GM12878 (cell line): Measurements from ENCODE around the gene PLAAT5. TPM values are rescaled to one million over a fixed set of nuclear protein-coding genes. Genes with fewer than 3 reads are reported as not detected.
"Not testable (repeated sequence)": the region's sequence is repeated elsewhere in the genome, so short reads cannot be mapped to it uniquely, and the experiment has no call there.

Experiments
- ATAC-seq: fragments of 200-7000 bp; cut with Tn5 transposase; 3 replicates; pipeline ENCODE4 v1.9.1; 2020; ENCODE audit warnings: mild to moderate bottlenecking, moderate library complexity
- BruUV-seq: library from RNA; stranded (reverse); fragments of 400-500 nt; replicated peaks from 2 replicates; lab custom pipeline; 2021; lab: Mats Ljungman, UMichigan
- CTCF ChIA-PET: fragments of 300-600 bp; sonication (Branson Sonifier 250); formaldehyde crosslinking; extraction: SDS; loops from one replicate; lab custom pipeline; 2021; ENCODE audit warnings: inconsistent platforms; lab: Yijun Ruan, JAX
- POLR2A ChIA-PET: fragments of 350-600 bp; formaldehyde crosslinking; extraction: SDS; loops from one replicate; lab custom pipeline; 2021; ENCODE audit warnings: inconsistent platforms; lab: Charles Lee
- RAD21 ChIA-PET: fragments of 300-600 bp; sonication (Branson Sonifier 250); formaldehyde crosslinking; loops from one replicate; lab custom pipeline; 2023; ENCODE audit warnings: antibody characterized with exemption; ENCODE audit not compliant: unreplicated experiment; lab: Charles Lee
- SMC1A ChIA-PET: fragments of 300-600 bp; sonication (Branson Sonifier 250); formaldehyde crosslinking; loops from one replicate; lab custom pipeline; 2023; ENCODE audit not compliant: unreplicated experiment, uncharacterized antibody; lab: Charles Lee
- DNase-seq: peaks from one replicate; pipeline ENCODE4 v3.0.0-alpha.2; 2011; ENCODE audit warnings: low read depth, low spot score
- FAIRE-seq: peaks from 3 replicates; lab custom pipeline; 2011; peaks lifted over from hg19 to GRCh38; lab: Jason Lieb, UNC
- H2AFZ ChIP-seq: 2 replicates; pipeline ENCODE4 v1.6.0; 2011; ENCODE audit warnings: low read depth, low read length, control low read depth; ENCODE audit not compliant: control insufficient read depth
- H3K27ac ChIP-seq: 2 replicates; pipeline ENCODE4 v1.5.1; 2011; ENCODE audit warnings: control low read depth; ENCODE audit not compliant: control insufficient read depth, insufficient read depth
- H3K27me3 ChIP-seq, 2 experiments: replicated peaks in 1 of 2; 2 replicates each; pipeline versions ENCODE4 v1.6.0 to v1.6.1; 2011; ENCODE audit warnings: low read length in 1 of 2; ENCODE audit not compliant: control insufficient read depth in 2 of 2, insufficient read depth in 2 of 2
- H3K36me3 ChIP-seq, 2 experiments: 2 replicates each; pipeline ENCODE4 v1.5.1; 2011; ENCODE audit warnings: low read length in 1 of 2; ENCODE audit not compliant: control insufficient read depth in 2 of 2, insufficient read depth in 2 of 2
- H3K4me1 ChIP-seq: 2 replicates; pipeline ENCODE4 v1.6.1; 2011; ENCODE audit warnings: mild to moderate bottlenecking, low read length, moderate library complexity, mixed read lengths; ENCODE audit not compliant: control insufficient read depth, insufficient read depth
- H3K4me2 ChIP-seq: 2 replicates; pipeline ENCODE4 v1.6.0; 2011; ENCODE audit warnings: control low read depth; ENCODE audit not compliant: control insufficient read depth, insufficient read depth
- H3K4me3 ChIP-seq: fragments of 200-600 bp; sonication (generic); 2 replicates; pipeline ENCODE4 v1.5.1; 2016
- H3K79me2 ChIP-seq: 2 replicates; pipeline ENCODE4 v1.6.0; 2011; ENCODE audit warnings: low read length; ENCODE audit not compliant: control insufficient read depth, insufficient read depth
- H3K9ac ChIP-seq: 2 replicates; pipeline ENCODE4 v1.8.0; 2011; ENCODE audit warnings: low read length, control low read depth, mixed read lengths; ENCODE audit not compliant: control insufficient read depth, insufficient read depth
- H3K9me3 ChIP-seq: replicated peaks from 3 replicates; pipeline ENCODE4 v1.5.1; 2011; ENCODE audit warnings: mild to moderate bottlenecking, low read length; ENCODE audit not compliant: control insufficient read depth, insufficient read depth
- H4K20me1 ChIP-seq: 2 replicates; pipeline ENCODE4 v1.6.0; 2011; ENCODE audit not compliant: control insufficient read depth, insufficient read depth
- WGBS: methylation state at CpG from one replicate; pipeline ENCODE4 v1.1.6; 2016; ENCODE audit warnings: low lambda C conversion rate; ENCODE audit not compliant: insufficient replicate concordance, insufficient coverage; ENCODE audit errors: missing lambda C conversion rate; 5-methylcytosine and 5-hydroxymethylcytosine counted together
- in situ Hi-C: fragments of 300-500 bp; cut with MboI; formaldehyde crosslinking; loops from 9 replicates; pipeline ENCODE4 v1.14.3; 2018; ENCODE audit warnings: mixed read lengths
- intact Hi-C: fragments of 100-400 bp; cut with micrococcal nuclease; formaldehyde crosslinking; loops from one replicate; pipeline ENCODE4 v1.14.2; 2022; ENCODE audit not compliant: unreplicated experiment
- polyA plus RNA-seq, 11 experiments: library from polyadenylated mRNA; depleted of rRNA in 4 of 11; unstranded in 6 of 11; stranded (reverse) in 5 of 11; fragments of >200 nt; fragmentation: Nextera tagmentation in 4 of 11; fragmentation: Illumina TruSeq in 1 of 11; extraction: Ambion mirVana in 4 of 11; extraction: Trizol in 1 of 11; gene quantifications; 1 replicate in 1 of 11; 2 replicates in 10 of 11; pipeline versions ENCODE4 v1.2.1 to v1.2.3, GENCODE V29; 2011 to 2016; ENCODE audit warnings: inconsistent platforms in 2 of 11, missing spikeins in 2 of 11, low read depth in 1 of 11
- total RNA-seq, 4 experiments: library from RNA; depleted of rRNA in 3 of 4; stranded (reverse); fragments of >200 nt in 3 of 4; fragmentation: Illumina TruSeq in 1 of 4; extraction: Trizol in 1 of 4; gene quantifications; 2 replicates each; pipeline versions ENCODE4 v1.2.1 to v1.2.3, GENCODE V29; 2013 to 2021

Gene PLAAT5
- total and polyA plus RNA-seq, 10 of the 15 experiments (the other 5 are each of a cell fraction or from before 2014, with no cell fraction given): not detected

DNA sequence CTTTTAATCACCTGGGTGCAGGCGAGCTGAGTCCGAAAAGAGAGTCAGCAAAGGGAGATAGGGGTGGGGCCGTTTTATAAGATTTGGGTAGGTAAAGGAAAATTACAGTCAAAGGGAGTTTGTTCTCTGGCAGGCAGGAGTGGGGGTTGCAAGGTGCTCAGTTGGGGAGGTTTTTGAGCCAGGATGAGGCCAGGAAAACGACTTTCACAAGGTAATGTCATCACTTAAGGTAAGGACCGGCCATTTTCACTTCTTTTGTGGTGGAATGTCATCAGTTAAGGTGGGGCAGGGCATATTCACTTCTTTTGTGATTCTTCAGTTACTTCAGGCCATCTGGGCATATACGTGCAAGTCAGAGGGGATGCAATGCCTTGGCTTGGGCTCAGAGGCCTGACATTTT is 38.4 kb upstream of the PLAAT5 start:
- H3K27me3 ChIP-seq, H3K4me2 ChIP-seq, ATAC-seq, FAIRE-seq, H3K4me1 ChIP-seq, H3K79me2 ChIP-seq, H3K9ac ChIP-seq, BruUV-seq, H4K20me1 ChIP-seq, intact Hi-C loops, H2AFZ ChIP-seq, in situ Hi-C loops, H3K9me3 ChIP-seq, H3K36me3 ChIP-seq, DNase-seq, H3K27ac ChIP-seq, H3K4me3 ChIP-seq: not testable (repeated sequence)
- CTCF ChIA-PET: interaction anchor here (0.6 to 1.7 kb wide), 3 partner anchors 49 to 229 kb away, joined by 3 to 6 read pairs (median 3); no protein-coding TSS in a partner anchor
- RAD21 ChIA-PET: interaction anchor here (0.6 to 1.2 kb wide), 2 partner anchors 49 to 635 kb away, joined by 3 to 4 read pairs; no protein-coding TSS in a partner anchor
- WGBS: 45% methylated on average over 6 of the region's 6 CpGs
- SMC1A ChIA-PET: interaction anchor here (0.5 to 1.4 kb wide), 4 partner anchors 10 to 91 kb away, joined by 3 to 4 read pairs (median 4); no protein-coding TSS in a partner anchor
- POLR2A ChIA-PET: interaction anchor here (0.7 kb wide), 1 partner anchor 27 kb away, joined by 3 read pairs; no protein-coding TSS in a partner anchor

DNA sequence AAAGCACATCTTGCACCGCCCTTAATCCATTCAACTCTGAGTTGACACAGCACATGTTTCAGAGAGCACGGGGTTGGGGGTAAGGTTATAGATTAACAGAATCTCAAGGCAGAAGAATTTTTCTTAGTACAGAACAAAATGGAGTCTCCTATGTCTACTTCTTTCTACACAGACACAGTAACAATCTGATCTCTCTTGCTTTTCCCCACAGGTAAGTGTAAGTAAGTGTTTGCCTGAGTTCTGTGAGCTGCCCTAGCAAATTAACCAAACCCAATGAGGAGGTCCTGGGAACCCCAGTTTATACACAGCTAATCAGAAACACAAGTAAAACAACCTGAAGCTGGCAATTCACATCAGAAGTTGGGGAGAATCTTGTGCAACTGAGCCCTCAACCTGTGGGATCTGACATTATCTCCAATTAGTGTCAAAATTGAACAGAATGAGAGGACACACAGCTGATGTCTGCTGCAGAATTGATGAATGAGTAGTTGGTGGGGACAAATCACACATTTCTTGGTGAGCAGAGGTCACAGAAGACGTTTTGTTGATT is 37.8 kb upstream of the PLAAT5 start:
- intact Hi-C loops, H3K36me3 ChIP-seq, H2AFZ ChIP-seq, H3K4me2 ChIP-seq, BruUV-seq, ATAC-seq, in situ Hi-C loops, H3K9ac ChIP-seq, H3K9me3 ChIP-seq, H3K27me3 ChIP-seq, RAD21 ChIA-PET, FAIRE-seq, DNase-seq, H3K4me1 ChIP-seq, H4K20me1 ChIP-seq, H3K79me2 ChIP-seq, H3K27ac ChIP-seq, H3K4me3 ChIP-seq: not testable (repeated sequence)
- ChIA-PET CTCF (interaction anchor here (0.6 to 1.7 kb wide), 2 partner anchors 48 to 229 kb away, joined by 3 to 6 read pairs; no protein-coding TSS in a partner anchor), POLR2A (interaction anchor here (0.6 kb wide), 1 partner anchor 10 kb away, joined by 3 read pairs; no protein-coding TSS in a partner anchor), SMC1A (interaction anchor here (1.0 to 1.4 kb wide), 2 partner anchors 9 to 51 kb away, joined by 3 to 4 read pairs; no protein-coding TSS in a partner anchor)
- WGBS: 14% methylated on average over 1 of the region's 3 CpGs

DNA sequence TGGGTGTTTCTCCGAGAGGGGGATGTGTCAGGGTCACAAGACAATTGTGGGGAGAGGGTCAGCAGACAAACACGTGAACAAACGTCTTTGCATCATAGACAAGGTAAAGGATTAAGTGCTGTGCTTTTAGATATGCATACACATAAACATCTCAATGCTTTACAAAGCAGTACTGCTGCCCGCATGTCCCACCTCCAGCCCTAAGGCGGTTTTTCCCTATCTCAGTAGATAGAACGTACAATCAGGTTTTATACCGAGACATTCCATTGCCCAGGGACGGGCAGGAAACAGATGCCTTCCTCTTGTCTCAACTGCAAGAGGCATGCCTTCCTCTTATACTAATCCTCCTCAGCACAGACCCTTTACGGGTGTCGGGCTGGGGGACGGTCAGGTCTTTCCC is 37.2 kb upstream of the PLAAT5 start:
- H3K27ac ChIP-seq, SMC1A ChIA-PET, POLR2A ChIA-PET, H3K9me3 ChIP-seq, RAD21 ChIA-PET, CTCF ChIA-PET, H3K9ac ChIP-seq, FAIRE-seq, H3K79me2 ChIP-seq, H3K4me3 ChIP-seq, intact Hi-C loops, H4K20me1 ChIP-seq, H3K4me1 ChIP-seq, H3K4me2 ChIP-seq, H3K27me3 ChIP-seq, BruUV-seq, H2AFZ ChIP-seq, in situ Hi-C loops, ATAC-seq, H3K36me3 ChIP-seq, DNase-seq: not testable (repeated sequence)
- 31% methylated on average over 6 of the region's 11 CpGs for WGBS
